PC-9 (cell line): ENCODE measurements around the gene TBC1D25. TPM values are rescaled to one million over a fixed set of nuclear protein-coding genes. Genes with fewer than 3 reads are reported as not detected.

Experiments used
- BruUV-seq: library from RNA; stranded (reverse); fragments of 400-500 nt; replicated peaks from 2 replicates; lab custom pipeline; 2021; lab: Mats Ljungman, UMichigan
- CTCF ChIA-PET: fragments of 300-600 bp; sonication (Branson Sonifier 250); formaldehyde crosslinking; loops from one replicate; lab custom pipeline; 2022; ENCODE audit warnings: antibody characterized with exemption; lab: Charles Lee
- POLR2A ChIA-PET: fragments of 300-600 bp; sonication (Branson Sonifier 250); formaldehyde crosslinking; loops from one replicate; lab custom pipeline; 2022; ENCODE audit warnings: antibody characterized with exemption; ENCODE audit not compliant: unreplicated experiment; lab: Charles Lee
- DNase-seq, 2 experiments: peaks; one replicate each; pipeline versions ENCODE4 v3.0.0 to v3.0.0-alpha.2; 2015 to 2022; ENCODE audit warnings: mixed read lengths in 1 of 2
- H2AFZ ChIP-seq: fragments of 200-600 bp; sonication (generic); 2 replicates; pipeline ENCODE4 v1.8.1; 2017; ENCODE audit warnings: antibody characterized with exemption
- H3F3A ChIP-seq: fragments of 200-600 bp; sonication (generic); 2 replicates; pipeline ENCODE4 v1.8.1; 2017; ENCODE audit warnings: antibody characterized with exemption, mild to moderate bottlenecking, low read depth; ENCODE audit not compliant: insufficient read depth
- H3K27ac ChIP-seq: fragments of 200-600 bp; sonication (generic); 2 replicates; pipeline ENCODE4 v1.6.1; 2016; ENCODE audit warnings: mixed run types
- H3K27me3 ChIP-seq: fragments of 200-600 bp; sonication (generic); 2 replicates; pipeline ENCODE4 v1.6.1; 2016; ENCODE audit warnings: low read depth, mixed run types; ENCODE audit not compliant: insufficient read depth
- H3K36me3 ChIP-seq: fragments of 200-600 bp; sonication (generic); 2 replicates; pipeline ENCODE4 v1.6.1; 2016; ENCODE audit warnings: low read depth, mixed run types
- H3K4me1 ChIP-seq: fragments of 200-600 bp; sonication (generic); replicated peaks from 2 replicates; pipeline ENCODE4 v1.6.1; 2016; ENCODE audit warnings: mixed run types; ENCODE audit not compliant: insufficient read depth
- H3K4me2 ChIP-seq: fragments of 200-600 bp; sonication (generic); 2 replicates; pipeline ENCODE4 v1.6.1; 2017; ENCODE audit warnings: mixed run types
- H3K4me3 ChIP-seq: fragments of 200-600 bp; sonication (generic); 2 replicates; pipeline ENCODE4 v1.6.1; 2016; ENCODE audit warnings: mixed run types
- H3K79me2 ChIP-seq: fragments of 200-600 bp; sonication (generic); 2 replicates; pipeline ENCODE4 v1.6.1; 2017; ENCODE audit warnings: low read depth, mixed run types
- H3K9me2 ChIP-seq: fragments of 200-600 bp; sonication (generic); 2 replicates; pipeline ENCODE4 v1.8.1; 2017; ENCODE audit warnings: mild to moderate bottlenecking; ENCODE audit not compliant: insufficient read depth
- H3K9me3 ChIP-seq: fragments of 200-600 bp; sonication (generic); 2 replicates; pipeline ENCODE4 v1.8.1; 2016; ENCODE audit warnings: low read depth; ENCODE audit not compliant: insufficient read depth
- H4K20me1 ChIP-seq: fragments of 200-600 bp; sonication (generic); 2 replicates; pipeline ENCODE4 v1.8.1; 2017; ENCODE audit not compliant: insufficient read depth
- EZH2 ChIP-seq: fragments of 200-600 bp; sonication (generic); IDR thresholded peaks from 2 replicates; pipeline ENCODE4 v1.8.0; 2017; ENCODE audit warnings: antibody characterized with exemption, low read depth
- intact Hi-C: fragments of 100-400 bp; cut with micrococcal nuclease; formaldehyde crosslinking; loops from one replicate; pipeline ENCODE4 v1.10.0; 2022; ENCODE audit not compliant: unreplicated experiment
- total RNA-seq: library from RNA; stranded (reverse); gene quantifications from 2 replicates; pipeline ENCODE4 v1.2.3, GENCODE V29; 2021
- TF ChIP-seq, protein P1 (sequence below): fragments of 200-600 bp; sonication (generic); conservative IDR thresholded peaks from 2 replicates; pipeline ENCODE4 v1.6.1; 2017; ENCODE audit warnings: mixed run types, antibody characterized with exemption, mild to moderate bottlenecking, moderate library complexity

Gene TBC1D25
- total RNA-seq, 1 experiment from 2014 or later, result 7.4 TPM

DNA sequence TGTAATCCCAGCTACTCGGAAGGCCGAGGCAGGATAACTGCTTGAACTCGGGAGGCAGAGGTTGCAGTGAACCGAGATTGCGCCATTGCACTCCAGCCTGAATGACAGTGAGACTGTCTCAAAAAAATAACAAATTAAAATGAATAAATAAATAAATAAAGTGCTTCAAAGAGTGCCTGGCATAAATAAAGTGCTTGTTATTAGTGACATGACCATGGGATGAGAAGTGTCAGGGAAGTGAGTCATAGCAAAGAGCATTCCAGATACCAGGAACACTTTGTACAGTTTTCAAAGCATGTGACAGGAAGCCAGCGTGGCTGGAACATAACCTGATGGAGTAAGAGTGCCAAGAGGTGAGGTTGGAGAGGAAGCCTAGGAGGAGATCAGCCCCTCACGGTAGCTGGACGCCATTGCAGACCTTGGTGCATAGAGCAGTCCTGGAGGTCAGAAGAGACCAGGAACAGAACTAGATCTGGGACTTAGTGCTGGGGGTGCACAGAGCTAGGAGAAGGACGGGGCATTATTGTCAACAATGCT is 51.8 kb downstream of the TBC1D25 start:
- no peak overlapping the region for H2AFZ ChIP-seq
- no peak for DNase-seq
- ChIA-PET POLR2A (no interaction called here), CTCF (no interaction called here)
- H3K9me2 ChIP-seq, result no peaks in the 10 kb centered on the region
- no peak overlapping the region for H3K27ac ChIP-seq
- no TSS peak for BruUV-seq
- H3K27me3 ChIP-seq, result no peaks in the 10 kb centered on the region
- no peaks in the 10 kb centered on the region for H3F3A ChIP-seq
- intact Hi-C loops, result no loop called here
- no peaks in the 10 kb centered on the region for H3K79me2 ChIP-seq
- no peaks in the 10 kb centered on the region for H3K9me3 ChIP-seq
- H3K36me3 ChIP-seq, result no peaks in the 10 kb centered on the region
- TF ChIP-seq, protein P1, sequence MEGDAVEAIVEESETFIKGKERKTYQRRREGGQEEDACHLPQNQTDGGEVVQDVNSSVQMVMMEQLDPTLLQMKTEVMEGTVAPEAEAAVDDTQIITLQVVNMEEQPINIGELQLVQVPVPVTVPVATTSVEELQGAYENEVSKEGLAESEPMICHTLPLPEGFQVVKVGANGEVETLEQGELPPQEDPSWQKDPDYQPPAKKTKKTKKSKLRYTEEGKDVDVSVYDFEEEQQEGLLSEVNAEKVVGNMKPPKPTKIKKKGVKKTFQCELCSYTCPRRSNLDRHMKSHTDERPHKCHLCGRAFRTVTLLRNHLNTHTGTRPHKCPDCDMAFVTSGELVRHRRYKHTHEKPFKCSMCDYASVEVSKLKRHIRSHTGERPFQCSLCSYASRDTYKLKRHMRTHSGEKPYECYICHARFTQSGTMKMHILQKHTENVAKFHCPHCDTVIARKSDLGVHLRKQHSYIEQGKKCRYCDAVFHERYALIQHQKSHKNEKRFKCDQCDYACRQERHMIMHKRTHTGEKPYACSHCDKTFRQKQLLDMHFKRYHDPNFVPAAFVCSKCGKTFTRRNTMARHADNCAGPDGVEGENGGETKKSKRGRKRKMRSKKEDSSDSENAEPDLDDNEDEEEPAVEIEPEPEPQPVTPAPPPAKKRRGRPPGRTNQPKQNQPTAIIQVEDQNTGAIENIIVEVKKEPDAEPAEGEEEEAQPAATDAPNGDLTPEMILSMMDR, result no peak
- no peak for TF ChIP-seq EZH2
- H3K4me2 ChIP-seq, result no peak overlapping the region
- no peaks in the 10 kb centered on the region for H3K4me1 ChIP-seq
- H4K20me1 ChIP-seq, result no peaks in the 10 kb centered on the region
- H3K4me3 ChIP-seq, result no peak overlapping the region

DNA sequence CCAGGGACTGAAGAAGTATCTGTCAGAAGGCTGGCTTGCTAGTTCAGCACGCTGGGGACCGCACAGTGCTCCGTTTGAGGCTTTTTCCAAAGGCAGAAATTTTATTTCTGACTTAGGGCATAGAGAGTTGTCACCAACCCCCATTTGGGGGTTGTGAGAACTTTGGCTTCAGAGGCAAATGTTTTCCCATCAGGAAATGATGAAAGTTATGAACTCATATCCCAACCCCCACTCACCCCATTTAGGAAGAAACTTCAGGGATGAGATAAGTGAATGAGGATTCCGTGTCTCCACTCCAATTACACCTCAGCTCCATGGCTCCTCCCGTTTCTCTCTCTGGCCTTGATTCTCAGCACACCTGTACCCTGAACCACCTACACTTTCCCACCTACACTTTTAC is 53.5 kb downstream of the TBC1D25 start:
- no peak overlapping the region for H3K4me3 ChIP-seq
- H3K4me1 ChIP-seq, result no peaks in the 10 kb centered on the region
- no peak for DNase-seq
- no TSS peak for BruUV-seq
- no peaks in the 10 kb centered on the region for H4K20me1 ChIP-seq
- H3F3A ChIP-seq, result no peaks in the 10 kb centered on the region
- H3K4me2 ChIP-seq, result no peak overlapping the region
- intact Hi-C loops, result no loop called here
- H3K27me3 ChIP-seq, result no peaks in the 10 kb centered on the region
- ChIA-PET POLR2A (no interaction called here), CTCF (interaction anchor here (0.6 kb wide), 1 partner anchor 76 kb away, joined by 4 read pairs; no protein-coding TSS in a partner anchor)
- H2AFZ ChIP-seq, result no peak overlapping the region
- no peaks in the 10 kb centered on the region for H3K9me2 ChIP-seq
- H3K27ac ChIP-seq, result no peak overlapping the region
- no peaks in the 10 kb centered on the region for H3K9me3 ChIP-seq
- H3K36me3 ChIP-seq, result no peaks in the 10 kb centered on the region
- TF ChIP-seq, protein P1, result no peak
- TF ChIP-seq EZH2, result no peak
- H3K79me2 ChIP-seq, result no peaks in the 10 kb centered on the region

DNA sequence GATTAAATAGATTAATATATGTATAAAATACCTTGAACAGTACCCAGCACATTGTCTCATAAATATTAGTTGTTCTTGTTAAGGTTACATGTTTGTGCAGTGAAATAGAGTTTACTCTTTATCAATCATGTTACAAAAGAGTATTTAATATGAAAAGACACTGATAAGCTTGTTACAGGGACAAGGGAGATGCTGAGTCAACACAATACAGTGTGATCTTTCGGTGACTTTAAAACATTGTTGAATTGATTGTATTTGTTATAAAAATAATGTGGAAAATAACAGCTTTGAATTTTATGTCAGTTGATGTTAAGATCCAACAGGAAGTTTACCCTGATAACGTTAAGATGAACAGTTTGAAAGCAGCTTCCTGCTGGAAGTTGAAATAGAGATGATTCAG is 56.4 kb downstream of the TBC1D25 start:
- CTCF ChIA-PET, result no interaction called here
- POLR2A ChIA-PET, result no interaction called here
- no peaks in the 10 kb centered on the region for H3K36me3 ChIP-seq
- H3K4me2 ChIP-seq, result no peak overlapping the region
- no peak for DNase-seq
- no peaks in the 10 kb centered on the region for H3K27me3 ChIP-seq
- BruUV-seq, result no TSS peak
- H3K27ac ChIP-seq, result no peak overlapping the region
- no peaks in the 10 kb centered on the region for H3F3A ChIP-seq
- H4K20me1 ChIP-seq, result no peaks in the 10 kb centered on the region
- no peaks in the 10 kb centered on the region for H3K9me3 ChIP-seq
- no peaks in the 10 kb centered on the region for H3K79me2 ChIP-seq
- H3K4me1 ChIP-seq, result no peaks in the 10 kb centered on the region
- TF ChIP-seq EZH2, result no peak
- TF ChIP-seq, protein P1, result no peak
- intact Hi-C loops, result no loop called here
- no peaks in the 10 kb centered on the region for H3K9me2 ChIP-seq
- no peak overlapping the region for H3K4me3 ChIP-seq
- no peak overlapping the region for H2AFZ ChIP-seq
